ENCODE measurements around the gene OGDH. TPM values are rescaled to one million over a fixed set of nuclear protein-coding genes. Genes with fewer than 3 reads are reported as not detected.

Gene OGDH
- total and polyA plus RNA-seq, 7 donors, result 176 to 500 (median 252) TPM

GRCh38 chr7:44634839-44635591 is 28.6 kb downstream of the OGDH start:
- no peaks in the 10 kb centered on the region for H3K9me3 ChIP-seq
- H3K27me3 ChIP-seq (ENCODE audit: insufficient read depth in 3 of 3, low read length in 2 of 3), result no peaks in the 10 kb centered on the region
- no peak overlapping the region for H3K4me3 ChIP-seq
- peaks cover 83% of the 10 kb centered on the region for H3K4me1 ChIP-seq
- 31 to 45% (median 36%) methylated on average over 14 of the region's 14 CpGs for WGBS, 3 donors
- TF ChIP-seq, protein P1, sequence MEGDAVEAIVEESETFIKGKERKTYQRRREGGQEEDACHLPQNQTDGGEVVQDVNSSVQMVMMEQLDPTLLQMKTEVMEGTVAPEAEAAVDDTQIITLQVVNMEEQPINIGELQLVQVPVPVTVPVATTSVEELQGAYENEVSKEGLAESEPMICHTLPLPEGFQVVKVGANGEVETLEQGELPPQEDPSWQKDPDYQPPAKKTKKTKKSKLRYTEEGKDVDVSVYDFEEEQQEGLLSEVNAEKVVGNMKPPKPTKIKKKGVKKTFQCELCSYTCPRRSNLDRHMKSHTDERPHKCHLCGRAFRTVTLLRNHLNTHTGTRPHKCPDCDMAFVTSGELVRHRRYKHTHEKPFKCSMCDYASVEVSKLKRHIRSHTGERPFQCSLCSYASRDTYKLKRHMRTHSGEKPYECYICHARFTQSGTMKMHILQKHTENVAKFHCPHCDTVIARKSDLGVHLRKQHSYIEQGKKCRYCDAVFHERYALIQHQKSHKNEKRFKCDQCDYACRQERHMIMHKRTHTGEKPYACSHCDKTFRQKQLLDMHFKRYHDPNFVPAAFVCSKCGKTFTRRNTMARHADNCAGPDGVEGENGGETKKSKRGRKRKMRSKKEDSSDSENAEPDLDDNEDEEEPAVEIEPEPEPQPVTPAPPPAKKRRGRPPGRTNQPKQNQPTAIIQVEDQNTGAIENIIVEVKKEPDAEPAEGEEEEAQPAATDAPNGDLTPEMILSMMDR (IDR thresholded peaks at IDR 0.05), result no peak
- intact Hi-C loops (cut with DNase I), result no loop called here
- ATAC-seq, result peak; percentile 62 to 78 (median 73)
- peak in 1 of 2 donors; percentile 79 for DNase-seq
- peak overlapping the region; percentile 93 for H3K27ac ChIP-seq
- H3K36me3 ChIP-seq (ENCODE audit: insufficient read depth in 1 of 2, low read depth in 1 of 2), result peaks cover 0 to 12% of the 10 kb centered on the region in 2 donors

- Histone ChIP-seq H3K27ac (peak overlapping the region; percentile 93), H3K4me3 (no peak overlapping the region), H3K9me3 (no peaks in the 10 kb centered on the region), H3K27me3 (ENCODE audit: insufficient read depth in 3 of 3, low read length in 2 of 3) (no peaks in the 10 kb centered on the region), H3K4me1 (peaks cover 83% of the 10 kb centered on the region), H3K36me3 (ENCODE audit: insufficient read depth in 1 of 2, low read depth in 1 of 2) (peaks cover 0 to 7% of the 10 kb centered on the region in 2 donors)
- ATAC-seq (peak in 1 of 4 donors; percentile 6), DNase-seq (no peak)
- intact Hi-C loops (cut with DNase I), result no loop called here
- TF ChIP-seq, protein P1 (IDR thresholded peaks at IDR 0.05), result no peak
- WGBS, 3 donors, result 68 to 76% (median 72%) methylated on average over 3 of the region's 3 CpGs
These were observed 29.7 kb downstream of the OGDH start for GRCh38 chr7:44636041-44636584.

DNA sequence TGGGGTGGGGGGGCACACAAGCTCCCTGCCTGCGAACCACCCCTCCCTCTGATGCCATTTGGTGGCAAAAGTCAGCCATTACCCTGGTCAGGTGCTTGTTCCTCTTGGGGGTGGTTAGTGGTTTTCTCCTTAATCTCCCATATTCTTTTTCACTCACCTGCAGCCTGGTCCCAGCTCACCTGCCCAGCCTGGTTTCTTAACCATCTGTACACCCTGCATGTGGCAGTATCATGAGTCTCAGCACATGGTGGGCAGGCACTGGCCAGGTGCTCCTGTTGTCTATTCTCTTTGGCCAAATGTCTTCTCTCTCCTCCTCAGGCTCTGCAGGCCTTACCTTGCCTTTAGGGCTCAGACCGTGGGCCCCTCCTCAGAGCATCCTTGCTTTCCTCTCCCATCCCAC is 30.5 kb downstream of the OGDH start:
- intact Hi-C loops (cut with DNase I), result no loop called here
- H3K9me3 ChIP-seq, result no peaks in the 10 kb centered on the region
- ATAC-seq (no peak), DNase-seq (no peak)
- H3K27me3 ChIP-seq (ENCODE audit: insufficient read depth in 3 of 3, low read length in 2 of 3), result no peaks in the 10 kb centered on the region
- peak overlapping the region; percentile 93 for H3K27ac ChIP-seq
- H3K36me3 ChIP-seq (ENCODE audit: insufficient read depth in 1 of 2, low read depth in 1 of 2), result no peaks in the 10 kb centered on the region
- no peak overlapping the region for H3K4me3 ChIP-seq
- H3K4me1 ChIP-seq, result peaks cover 80% of the 10 kb centered on the region
- WGBS, 3 donors, result 97 to 99% (median 98%) methylated on average over 2 of the region's 2 CpGs
- TF ChIP-seq, protein P1 (IDR thresholded peaks at IDR 0.05), result no peak

DNA sequence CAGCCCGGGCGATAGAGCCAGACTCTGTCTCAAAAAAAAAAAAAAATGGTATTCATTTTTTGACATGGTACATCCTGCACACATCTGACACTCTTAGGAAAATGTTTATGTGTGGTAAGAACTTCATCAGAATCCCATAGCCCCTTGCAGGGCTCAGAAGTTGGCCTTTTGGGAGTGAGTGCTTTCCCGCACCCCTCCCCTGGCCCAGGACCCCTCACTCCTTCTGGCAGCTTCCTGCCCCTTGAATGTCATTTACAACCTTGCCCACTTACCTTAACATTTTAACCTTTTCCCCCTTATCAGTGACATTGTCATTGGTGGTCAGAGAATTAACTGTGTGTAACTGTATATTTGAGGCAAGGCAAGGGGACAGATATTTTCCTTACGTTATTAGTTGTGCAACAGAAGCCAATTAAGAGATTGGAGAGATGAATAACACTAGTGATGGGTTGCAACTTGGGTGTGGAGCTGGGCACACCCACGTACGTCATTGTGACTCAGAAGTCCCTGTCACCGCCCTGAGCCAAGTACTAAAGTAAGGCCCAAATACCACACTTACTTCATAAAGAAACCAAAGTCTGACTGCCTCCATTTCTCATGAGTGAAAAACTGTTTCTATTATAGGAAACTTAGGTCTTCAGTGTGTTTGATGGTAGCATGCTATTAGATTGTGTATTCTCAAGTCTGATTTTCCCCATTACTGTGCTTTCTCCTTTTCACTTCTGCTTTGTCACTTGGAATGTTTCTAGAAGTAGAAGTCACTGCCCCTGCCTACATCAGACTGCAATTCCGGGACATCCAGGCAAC is 31.6 kb downstream of the OGDH start:
- H3K27ac ChIP-seq, result peak overlapping the region; percentile 93
- WGBS, 3 donors, result 55 to 74% (median 61%) methylated on average over 8 of the region's 8 CpGs
- intact Hi-C loops (cut with DNase I), result no loop called here
- H3K9me3 ChIP-seq, result no peaks in the 10 kb centered on the region
- no peaks in the 10 kb centered on the region for H3K36me3 ChIP-seq (ENCODE audit: insufficient read depth in 1 of 2, low read depth in 1 of 2)
- peak; percentile 64 to 72 for DNase-seq
- TF ChIP-seq, protein P1 (IDR thresholded peaks at IDR 0.05), result no peak
- H3K4me3 ChIP-seq, result no peak overlapping the region
- no peaks in the 10 kb centered on the region for H3K27me3 ChIP-seq (ENCODE audit: insufficient read depth in 3 of 3, low read length in 2 of 3)
- peaks cover 79% of the 10 kb centered on the region for H3K4me1 ChIP-seq
- ATAC-seq, result peak; percentile 58 to 72 (median 65)

All from psoas muscle (tissue), 8 donors.